K562 (cell line): Measurements from ENCODE around the gene MCC. TPM values are rescaled to one million over a fixed set of nuclear protein-coding genes. Genes with fewer than 3 reads are reported as not detected.

Source experiments
- ATAC-seq: fragments of 200-7000 bp; cut with Tn5 transposase; 3 replicates; pipeline ENCODE4 v1.9.1; 2020; ENCODE audit warnings: moderate library complexity
- BruUV-seq: library from RNA; stranded (reverse); fragments of 400-500 nt; replicated peaks from 2 replicates; lab custom pipeline; 2021; lab: Mats Ljungman, UMichigan
- CTCF ChIA-PET: fragments of 300-600 bp; formaldehyde crosslinking; extraction: SDS; loops from one replicate; lab custom pipeline; 2021; ENCODE audit warnings: low intra/inter-chr PET ratio; lab: Yijun Ruan, JAX
- POLR2A ChIA-PET: fragments of 300-600, 350-650 bp; sonication (Branson Sonifier 250); formaldehyde crosslinking; extraction: SDS; loops from one replicate; lab custom pipeline; 2021; ENCODE audit warnings: antibody characterized with exemption, inconsistent platforms; lab: Yijun Ruan, JAX
- DNase-seq, 4 experiments: peaks; one replicate each; pipeline versions ENCODE4 v3.0.0 to v3.0.0-alpha.2; 2011 to 2018; ENCODE audit warnings: low spot score in 3 of 4, mixed read lengths in 3 of 4; ENCODE audit errors: extremely low read depth in 1 of 4
- FAIRE-seq: peaks from 2 replicates; lab custom pipeline; 2011; peaks lifted over from hg19 to GRCh38; lab: Jason Lieb, UNC
- H2AFZ ChIP-seq: 2 replicates; pipeline ENCODE4 v1.6.0; 2011; ENCODE audit warnings: low read depth, low read length, control low read depth, inconsistent platforms
- H3K27ac ChIP-seq: fragments of 200-600 bp; 3 replicates; pipeline ENCODE4 v1.8.0; 2011; ENCODE audit warnings: low read depth, mild to moderate bottlenecking, control low read depth, inconsistent platforms, low read length, moderate library complexity, mixed read lengths; ENCODE audit errors: extremely low read depth
- H3K27me3 ChIP-seq, 2 experiments: fragments of 300-600 bp in 1 of 2; 2 replicates in 1 of 2; 3 replicates in 1 of 2; pipeline versions ENCODE4 v1.6.0 to v1.8.0; 2011; ENCODE audit warnings: inconsistent platforms in 2 of 2, low read length in 2 of 2, mild to moderate bottlenecking in 1 of 2, mixed read lengths in 1 of 2, moderate library complexity in 1 of 2; ENCODE audit not compliant: control insufficient read depth in 2 of 2, insufficient read depth in 2 of 2
- H3K36me3 ChIP-seq: fragments of 300-600 bp; 3 replicates; pipeline ENCODE4 v1.8.0; 2011; ENCODE audit warnings: mild to moderate bottlenecking, low read length, inconsistent platforms; ENCODE audit not compliant: control insufficient read depth, insufficient read depth
- H3K4me1 ChIP-seq, 2 experiments: fragments of 200-600 bp in 1 of 2; replicated peaks in 1 of 2; 2 replicates in 1 of 2; 3 replicates in 1 of 2; pipeline versions ENCODE4 v1.5.1 to v1.8.0; 2011; ENCODE audit warnings: inconsistent platforms in 2 of 2, low read length in 2 of 2, mild to moderate bottlenecking in 1 of 2, mixed read lengths in 1 of 2, moderate library complexity in 1 of 2; ENCODE audit not compliant: control insufficient read depth in 2 of 2, insufficient read depth in 2 of 2
- H3K4me2 ChIP-seq: 2 replicates; pipeline ENCODE4 v1.6.1; 2011; ENCODE audit warnings: low read length, control low read depth, inconsistent platforms, mixed read lengths; ENCODE audit not compliant: insufficient read depth
- H3K4me3 ChIP-seq: fragments of 200-600 bp; sonication (generic), shearing (Covaris generic); 2 replicates; pipeline ENCODE4 v1.5.1; 2016; ENCODE audit warnings: control low read depth, inconsistent platforms
- H3K79me2 ChIP-seq: fragments of 200-600 bp; 3 replicates; pipeline ENCODE4 v1.8.0; 2011; ENCODE audit warnings: low read length, inconsistent platforms; ENCODE audit not compliant: control insufficient read depth, insufficient read depth
- H3K9ac ChIP-seq, 2 experiments: 2 replicates each; pipeline versions ENCODE4 v1.6.0 to v1.6.1; 2011; ENCODE audit warnings: low read depth in 2 of 2, low read length in 2 of 2, control low read depth in 1 of 2, inconsistent platforms in 1 of 2, mild to moderate bottlenecking in 1 of 2, mixed read lengths in 1 of 2; ENCODE audit not compliant: insufficient read depth in 1 of 2
- H3K9me1 ChIP-seq: one replicate; pipeline ENCODE4 v1.6.0; 2011; ENCODE audit warnings: inconsistent platforms, mild to moderate bottlenecking, low read length, moderate library complexity; ENCODE audit not compliant: control insufficient read depth, insufficient read depth
- H3K9me3 ChIP-seq: replicated peaks from 2 replicates; pipeline ENCODE4 v1.5.1; 2011; ENCODE audit warnings: low read depth, low read length, inconsistent platforms; ENCODE audit not compliant: control insufficient read depth, insufficient read depth
- H4K20me1 ChIP-seq: replicated peaks from 2 replicates; pipeline ENCODE4 v1.6.1; 2011; ENCODE audit warnings: low read length, inconsistent platforms, mixed read lengths; ENCODE audit not compliant: control insufficient read depth, insufficient read depth
- CBX8 ChIP-seq: fragments of 200-600 bp; sonication (generic); IDR thresholded peaks from 2 replicates; pipeline ENCODE4 v1.6.1; 2012; ENCODE audit warnings: borderline replicate concordance, mixed run types, low read depth, mild to moderate bottlenecking, moderate library complexity, mixed read lengths, low read length, control low read depth, inconsistent platforms; ENCODE audit not compliant: poor library complexity, severe bottlenecking; ENCODE audit errors: extremely low read depth
- FOXJ2 ChIP-seq: fragments of 200-800 bp; sonication (Bioruptor generic); IDR thresholded peaks from 2 replicates; pipeline ENCODE4 v1.6.1; 2016; ENCODE audit warnings: missing genetic modification characterization, missing compliant biosample characterization
- HDGF ChIP-seq: fragments of 450-650 bp; IDR thresholded peaks from 2 replicates; pipeline ENCODE4 v1.6.1; 2016
- MYNN ChIP-seq, 2 experiments: sonication (generic); formaldehyde crosslinking in 1 of 2; IDR thresholded peaks; 2 replicates each; pipeline versions ENCODE4 v1.5.0 to v1.6.1; 2016 to 2020; ENCODE audit warnings: antibody characterized with exemption in 1 of 2, missing genetic modification reagents in 1 of 2
- PHF8 ChIP-seq: fragments of 200-600 bp; sonication (generic); IDR thresholded peaks from 2 replicates; pipeline ENCODE4 v1.6.1; 2012; ENCODE audit warnings: mixed run types, mild to moderate bottlenecking, inconsistent platforms, low read length, moderate library complexity, borderline replicate concordance
- POU5F1 ChIP-seq: fragments of 150-350 bp; IDR thresholded peaks from 2 replicates; pipeline ENCODE4 v1.6.1; 2014; ENCODE audit warnings: borderline replicate concordance, low read length, low read depth, mild to moderate bottlenecking; ENCODE audit not compliant: partially characterized antibody
- SREBF2 ChIP-seq: sonication (generic); formaldehyde crosslinking; IDR thresholded peaks from 2 replicates; pipeline ENCODE4 v1.4.0; 2020; ENCODE audit warnings: mild to moderate bottlenecking, missing genetic modification reagents
- ZBTB34 ChIP-seq: fragments of 250-450 bp; sonication (Bioruptor Pico); IDR thresholded peaks from 2 replicates; pipeline ENCODE4 v1.8.0; 2021; ENCODE audit warnings: mild to moderate bottlenecking, moderate library complexity
- ZFP36 ChIP-seq: fragments of 150-350 bp; IDR thresholded peaks from 2 replicates; pipeline ENCODE4 v1.6.1; 2018; ENCODE audit warnings: low read length, low read depth; ENCODE audit not compliant: partially characterized antibody
- ZNF124 ChIP-seq: sonication (generic); formaldehyde crosslinking; IDR thresholded peaks from 2 replicates; pipeline ENCODE4 v1.8.1; 2022; ENCODE audit warnings: missing genetic modification reagents
- ZNF165 ChIP-seq: fragments of 250-450 bp; sonication (Bioruptor Pico); IDR thresholded peaks from 2 replicates; pipeline ENCODE4 v1.4.0; 2020; ENCODE audit warnings: borderline replicate concordance
- ZNF197 ChIP-seq: fragments of 200-800 bp; sonication (Bioruptor generic); IDR thresholded peaks from 2 replicates; pipeline ENCODE4 v1.6.1; 2016; ENCODE audit warnings: low read depth, missing genetic modification characterization, missing compliant biosample characterization
- ZNF586 ChIP-seq: fragments of 450-650 bp; formaldehyde crosslinking; conservative IDR thresholded peaks from 2 replicates; pipeline ENCODE4 v1.4.0; 2020; ENCODE audit warnings: mild to moderate bottlenecking, moderate library complexity
- ZNF699 ChIP-seq: fragments of 250-450 bp; sonication (Bioruptor Pico); IDR thresholded peaks from 2 replicates; pipeline ENCODE4 v1.8.0; 2021; ENCODE audit warnings: mild to moderate bottlenecking, moderate library complexity; ENCODE audit not compliant: insufficient replicate concordance
- WGBS: fragments of 100-300 bp; shearing (Covaris generic); methylation state at CpG from one replicate; pipeline ENCODE4 v1.1.6; 2016; ENCODE audit warnings: low coverage, mixed read lengths; ENCODE audit not compliant: insufficient coverage; ENCODE audit errors: missing lambda C conversion rate; 5-methylcytosine and 5-hydroxymethylcytosine counted together
- in situ Hi-C: fragments of 300-500 bp; cut with MboI; formaldehyde crosslinking; loops from 4 replicates; pipeline ENCODE4 v1.15.0; 2018; ENCODE audit warnings: inconsistent platforms, mixed read lengths
- intact Hi-C: fragments of 100-400 bp; cut with micrococcal nuclease; formaldehyde crosslinking; loops from 2 replicates; pipeline ENCODE4 v1.14.2; 2022
- polyA plus RNA-seq, 8 experiments: library from polyadenylated mRNA; depleted of rRNA in 4 of 8; stranded (reverse) in 5 of 8; unstranded in 3 of 8; fragments of >200 nt; fragmentation: Nextera tagmentation in 2 of 8; fragmentation: Illumina TruSeq in 1 of 8; extraction: Ambion mirVana in 2 of 8; extraction: Trizol in 1 of 8; gene quantifications; 2 replicates each; pipeline versions ENCODE4 v1.2.1 to v1.2.3, GENCODE V29; 2011 to 2014; ENCODE audit warnings: inconsistent platforms in 1 of 8, missing spikeins in 1 of 8
- total RNA-seq, 7 experiments: library from RNA; depleted of rRNA in 6 of 7; stranded (reverse); fragments of >200 nt in 6 of 7; fragmentation: Illumina TruSeq in 2 of 7; extraction: Trizol in 2 of 7; gene quantifications; 2 replicates each; pipeline versions ENCODE4 v1.2.1 to v1.2.3, GENCODE V29; 2011 to 2021; ENCODE audit warnings: low replicate concordance in 1 of 7

The MCC gene
- total and polyA plus RNA-seq, 9 of the 15 experiments (the other 6 are each of a cell fraction or from before 2014, with no cell fraction given) = 0.04 to 0.24 (median 0.06) TPM; not detected in 1

- BruUV-seq = no TSS peak
- WGBS = 1% methylated on average over 7 of the region's 7 CpGs
- no peak for DNase-seq
- Histone ChIP-seq H4K20me1 (no peaks in the 10 kb centered on the region), H3K9me3 (no peaks in the 10 kb centered on the region), H3K9me1 (no peaks in the 10 kb centered on the region), H3K4me1 (no peaks in the 10 kb centered on the region), H3K9ac (no peak overlapping the region), H3K36me3 (no peaks in the 10 kb centered on the region), H3K4me3 (no peak overlapping the region), H3K4me2 (no peak overlapping the region), H3K27ac (no peak overlapping the region), H3K79me2 (no peaks in the 10 kb centered on the region), H3K27me3 (peaks cover 9 to 16% of the 10 kb centered on the region in 2 experiments), H2AFZ (no peak overlapping the region)
- intact Hi-C loops = no loop called here
- no peak for TF ChIP-seq PHF8
- TF ChIP-seq ZFP36 = no peak
- TF ChIP-seq CBX8 = peak; percentile 71
- no peak for TF ChIP-seq POU5F1
- FAIRE-seq = no peak
- no peak for ATAC-seq
- ChIA-PET CTCF (no interaction called here), POLR2A (interaction anchor here (0.6 to 1.0 kb wide), 3 partner anchors 19 to 25 kb away, joined by 3 read pairs; no protein-coding TSS in a partner anchor)
- in situ Hi-C loops = no loop called here
Measured at GRCh38 chr5:113218906-113219517, 269.2 kb downstream of the MCC start.

- Histone ChIP-seq H3K4me1 (no peaks in the 10 kb centered on the region), H3K4me3 (no peak overlapping the region), H3K4me2 (no peak overlapping the region), H3K9me1 (no peaks in the 10 kb centered on the region), H2AFZ (no peak overlapping the region), H3K27ac (no peak overlapping the region), H4K20me1 (no peaks in the 10 kb centered on the region), H3K27me3 (peaks cover 12 to 22% of the 10 kb centered on the region in 2 experiments; a peak in 4 of 5 replicates), H3K9ac (no peak overlapping the region), H3K36me3 (no peaks in the 10 kb centered on the region)
- no TSS peak for BruUV-seq
- POLR2A ChIA-PET = interaction anchor here (0.7 kb wide), 2 partner anchors 21 to 465 kb away, joined by 3 read pairs; no protein-coding TSS in a partner anchor
- WGBS = 0% methylated on average over 7 of the region's 8 CpGs
- no peak for DNase-seq
- TF ChIP-seq FOXJ2 (tag) (no peak), ZNF699 (no peak), ZNF124 (CRISPR knock-in tag) (no peak), SREBF2 (no peak), ZNF165 (CRISPR knock-in tag) (no peak), MYNN (IDR thresholded peaks at IDR 0.05) (no peak), MYNN (CRISPR knock-in tag; IDR thresholded peaks at IDR 0.05) (no peak), ZBTB34 (CRISPR knock-in tag) (no peak), HDGF (no peak), ZNF586 (no peak), ZNF197 (no peak)
- TF ChIP-seq, all 486 proteins: peak for 0
- FAIRE-seq = no peak
- intact Hi-C loops = no loop called here
- CTCF ChIA-PET = no interaction called here
- ATAC-seq = no peak
- H3K79me2 ChIP-seq = no peaks in the 10 kb centered on the region
- H3K9me3 ChIP-seq = no peaks in the 10 kb centered on the region
- in situ Hi-C loops = no loop called here
Measured at GRCh38 chr5:113218200-113218599, 270.1 kb downstream of the MCC start.
